Measurements from ENCODE around the gene USP22. TPM values are rescaled to one million over a fixed set of nuclear protein-coding genes. Genes with fewer than 3 reads are reported as not detected.

The USP22 gene
- total and polyA plus RNA-seq, 2 of the 8 experiments (the other 6 are each of a cell fraction or from before 2014, with no cell fraction given), result 221 to 316 TPM

GRCh38 chr17:21085707-21086106 is 42.9 kb upstream of the USP22 start:
- Histone ChIP-seq H3K27me3 (replicated peaks in 1 of 4; ENCODE audit: control insufficient read depth in 3 of 4, extremely low read depth in 1 of 4, insufficient read depth in 3 of 4, low read length in 3 of 4) (no peaks in the 10 kb centered on the region), H3K9me3 (ENCODE audit: insufficient read depth in 2 of 2, low read depth in 1 of 2, low read length in 1 of 2) (peaks cover 0 to 9% of the 10 kb centered on the region in 2 experiments; a peak in 2 of 4 replicates), H3K14ac (ENCODE audit: insufficient read length) (no peak overlapping the region), H3K23me2 (ENCODE audit: low read depth, low read length) (no peaks in the 10 kb centered on the region), H2BK12ac (ENCODE audit: low read depth, low read length) (no peak overlapping the region), H3K56ac (replicated peaks; ENCODE audit: insufficient read length, low read depth, low read length) (no peak overlapping the region), H4K5ac (ENCODE audit: insufficient read length, low read depth, low read length) (no peak overlapping the region), H2AK5ac (ENCODE audit: low read depth, low read length) (no peak overlapping the region), H4K8ac (ENCODE audit: extremely low read depth, insufficient read depth, low read length) (no peak overlapping the region), H4K20me1 (replicated peaks in 1 of 2; ENCODE audit: control insufficient read depth in 1 of 2, insufficient read depth in 2 of 2, low read length in 2 of 2) (no peaks in the 10 kb centered on the region), H3K4ac (replicated peaks; ENCODE audit: insufficient read length, low read depth, low read length) (no peak overlapping the region), H2BK5ac (ENCODE audit: low read depth, low read length) (no peak overlapping the region), H3K79me1 (ENCODE audit: low read depth, low read length) (no peaks in the 10 kb centered on the region), H3K18ac (ENCODE audit: extremely low read depth, low read length) (no peak overlapping the region), H3K79me2 (ENCODE audit: control insufficient read depth in 1 of 2, insufficient read depth in 2 of 2, low read length in 2 of 2) (no peaks in the 10 kb centered on the region), H4K91ac (replicated peaks; ENCODE audit: insufficient read length, low read length) (no peak overlapping the region), H3K27ac (ENCODE audit: low read depth, low read length) (no peak overlapping the region), H3K23ac (ENCODE audit: insufficient read length) (no peak overlapping the region), H2BK120ac (replicated peaks; ENCODE audit: low read depth, low read length) (no peak overlapping the region), H3K36me3 (ENCODE audit: control insufficient read depth in 2 of 4, insufficient read depth in 4 of 4, low read length in 3 of 4) (no peaks in the 10 kb centered on the region), H3K4me1 (replicated peaks in 1 of 4; ENCODE audit: control insufficient read depth in 3 of 4, insufficient read depth in 4 of 4, low read length in 3 of 4) (no peaks in the 10 kb centered on the region), H2BK20ac (ENCODE audit: low read length) (no peak overlapping the region), H2BK15ac (ENCODE audit: low read length) (no peak overlapping the region), H3K4me3 (ENCODE audit: extremely low read depth in 1 of 4, insufficient read depth in 2 of 4, low read depth in 3 of 4, low read length in 4 of 4) (no peak overlapping the region), H3K9ac (replicated peaks in 1 of 4; ENCODE audit: extremely low read depth in 1 of 4, low read depth in 3 of 4, low read length in 3 of 4) (no peak overlapping the region), H2AFZ (ENCODE audit: low read length) (no peak overlapping the region), H3K4me2 (ENCODE audit: insufficient read depth in 1 of 2, low read depth in 2 of 2, low read length in 2 of 2) (no peak overlapping the region)
- POLR2A ChIA-PET (ENCODE audit: partially characterized antibody), result interaction anchor here (0.6 kb wide), 1 partner anchor 1260 kb away, joined by 3 read pairs; no protein-coding TSS in a partner anchor
- no peak for FAIRE-seq
- 89% methylated on average over 16 of the region's 32 CpGs; no CpG with 5 or more reads in 1 of the 2 experiments for WGBS, 2 experiments (ENCODE audit: extremely low coverage in 1 of 2, insufficient coverage in 1 of 2, insufficient read length in 1 of 2, insufficient replicate concordance in 2 of 2, low coverage in 1 of 2, low lambda C conversion rate in 2 of 2, missing lambda C conversion rate in 1 of 2)
- no peak for DNase-seq (ENCODE audit: low read depth in 1 of 2, low spot score in 2 of 2)
- CTCF ChIA-PET (ENCODE audit: partially characterized antibody), result interaction anchor here (0.8 to 2.0 kb wide), 5 partner anchors 9 to 34 kb away, joined by 3 to 11 read pairs (median 3); no protein-coding TSS in a partner anchor
- TF ChIP-seq SP4 (IDR thresholded peaks at IDR 0.05; ENCODE audit: low read length) (no peak), RAD21 (IDR thresholded peaks at IDR 0.05 in 1 of 2, conservative IDR thresholded peaks at IDR 0.05 in 1 of 2; ENCODE audit: low read depth in 2 of 2, low read length in 2 of 2) (0 out of 4 replicates have a peak, but pooled peaks of 1 of the 2 experiments have one; percentile 16), CTCF (IDR thresholded peaks at IDR 0.05; ENCODE audit: control extremely low read depth in 1 of 3, insufficient read depth in 1 of 3, low read depth in 1 of 3, low read length in 3 of 3) (peak in 1 of 3 experiments; percentile 10; a peak in 1 of 4 replicates), CBX5 (IDR thresholded peaks at IDR 0.05; ENCODE audit: low read depth, low read length) (no peak)

All from H1 (cell line).